GM12878 (cell line): Measurements from ENCODE around the gene KDM2A. TPM values are rescaled to one million over a fixed set of nuclear protein-coding genes. Genes with fewer than 3 reads are reported as not detected.
A peak's percentile ranks its signal among the peaks of the same experiment; 100 is the strongest.

Experiments used
- BHLHE40 ChIP-seq, 2 experiments: fragments of 450-650 bp in 1 of 2; IDR thresholded peaks; 2 replicates each; pipeline ENCODE4 v1.6.1; 2011 to 2017; ENCODE audit warnings: low read depth in 2 of 2, borderline replicate concordance in 1 of 2, improper control_type of control experiment in 1 of 2, low read length in 1 of 2, mild to moderate bottlenecking in 1 of 2
- EGR1 ChIP-seq, 2 experiments: IDR thresholded peaks; 1 replicate in 1 of 2; 2 replicates in 1 of 2; pipeline ENCODE4 v1.6.1; 2011 to 2012; ENCODE audit warnings: low read depth in 2 of 2, low read length in 2 of 2, borderline replicate concordance in 1 of 2, mild to moderate bottlenecking in 1 of 2, moderate library complexity in 1 of 2
- GATAD2B ChIP-seq: fragments of 450-650 bp; conservative IDR thresholded peaks from 2 replicates; pipeline ENCODE4 v1.6.1; 2017; ENCODE audit warnings: low read depth, mild to moderate bottlenecking, moderate library complexity
- HDAC6 ChIP-seq: fragments of 200-600 bp; sonication (generic); IDR thresholded peaks from one replicate; pipeline ENCODE4 v1.8.0; 2017; ENCODE audit warnings: antibody characterized with exemption; ENCODE audit not compliant: unreplicated experiment
- IRF3 ChIP-seq: fragments of 450-650 bp; IDR thresholded peaks from 2 replicates; pipeline ENCODE4 v1.6.1; 2014; ENCODE audit warnings: mild to moderate bottlenecking
- MYB ChIP-seq: fragments of 150-350 bp; IDR thresholded peaks from 2 replicates; pipeline ENCODE4 v1.6.1; 2014; ENCODE audit warnings: mild to moderate bottlenecking, low read depth, low read length, borderline replicate concordance
- NR2F1 ChIP-seq: fragments of 450-650 bp; conservative IDR thresholded peaks from 2 replicates; pipeline ENCODE4 v1.6.1; 2017; ENCODE audit warnings: mild to moderate bottlenecking
- PBX3 ChIP-seq: IDR thresholded peaks from 2 replicates; pipeline ENCODE4 v1.6.1; 2011; ENCODE audit warnings: mild to moderate bottlenecking, low read depth, low read length, moderate library complexity; ENCODE audit not compliant: insufficient replicate concordance
- POU2F2 ChIP-seq: IDR thresholded peaks from 3 replicates; pipeline ENCODE4 v1.6.1; 2011; ENCODE audit warnings: low read depth, mild to moderate bottlenecking, low read length, borderline replicate concordance
- RELB ChIP-seq: fragments of 450-650 bp; IDR thresholded peaks from 2 replicates; pipeline ENCODE4 v1.6.1; 2017; ENCODE audit warnings: low read depth, mild to moderate bottlenecking, moderate library complexity
- REST ChIP-seq: IDR thresholded peaks from 2 replicates; pipeline ENCODE4 v1.6.1; 2012; ENCODE audit warnings: mild to moderate bottlenecking, low read depth, low read length
- SIN3A ChIP-seq: IDR thresholded peaks from 2 replicates; pipeline ENCODE4 v1.6.1; 2012; ENCODE audit warnings: low read depth, low read length, improper control_type of control experiment
- SRF ChIP-seq, 2 experiments: IDR thresholded peaks; 2 replicates each; pipeline ENCODE4 v1.6.1; 2011; ENCODE audit warnings: low read depth in 2 of 2, low read length in 2 of 2, mild to moderate bottlenecking in 1 of 2, moderate library complexity in 1 of 2
- SUZ12 ChIP-seq: fragments of 200-600 bp; sonication (generic); IDR thresholded peaks from one replicate; pipeline ENCODE4 v1.6.1; 2018; ENCODE audit warnings: antibody characterized with exemption, mild to moderate bottlenecking; ENCODE audit not compliant: unreplicated experiment
- TCF3 ChIP-seq: IDR thresholded peaks from 2 replicates; pipeline ENCODE4 v1.6.1; 2012; ENCODE audit warnings: low read depth, mild to moderate bottlenecking, low read length, borderline replicate concordance; ENCODE audit not compliant: insufficient read depth
- ZBED1 ChIP-seq: IDR thresholded peaks from 2 replicates; pipeline ENCODE4 v1.6.1; 2016; ENCODE audit warnings: borderline replicate concordance
- ZBTB33 ChIP-seq: fragments of 450-650 bp; IDR thresholded peaks from 2 replicates; pipeline ENCODE4 v1.6.1; 2017; ENCODE audit warnings: mild to moderate bottlenecking
- ZNF384 ChIP-seq: IDR thresholded peaks from 2 replicates; pipeline ENCODE4 v1.6.1; 2012; ENCODE audit warnings: low read depth, mild to moderate bottlenecking, low read length, improper control_type of control experiment, borderline replicate concordance
- polyA plus RNA-seq, 11 experiments: library from polyadenylated mRNA; depleted of rRNA in 4 of 11; unstranded in 6 of 11; stranded (reverse) in 5 of 11; fragments of >200 nt; fragmentation: Nextera tagmentation in 4 of 11; fragmentation: Illumina TruSeq in 1 of 11; extraction: Ambion mirVana in 4 of 11; extraction: Trizol in 1 of 11; gene quantifications; 1 replicate in 1 of 11; 2 replicates in 10 of 11; pipeline versions ENCODE4 v1.2.1 to v1.2.3, GENCODE V29; 2011 to 2016; ENCODE audit warnings: inconsistent platforms in 2 of 11, missing spikeins in 2 of 11, low read depth in 1 of 11
- total RNA-seq, 4 experiments: library from RNA; depleted of rRNA in 3 of 4; stranded (reverse); fragments of >200 nt in 3 of 4; fragmentation: Illumina TruSeq in 1 of 4; extraction: Trizol in 1 of 4; gene quantifications; 2 replicates each; pipeline versions ENCODE4 v1.2.1 to v1.2.3, GENCODE V29; 2013 to 2021

KDM2A gene
- total and polyA plus RNA-seq, 10 of the 15 experiments (the other 5 are each of a cell fraction or from before 2014, with no cell fraction given), result 10.5 to 69.3 (median 41.6) TPM

GRCh38 chr11:67288452-67289225, 169.6 kb downstream of the KDM2A start (continued):
- peak; percentile 62 for TF ChIP-seq HDAC6
- TF ChIP-seq PBX3, result peak; percentile 22
- no peak for TF ChIP-seq SUZ12
- peak; percentile 63 for TF ChIP-seq SIN3A
- peak; percentile 78 for TF ChIP-seq RELB
- TF ChIP-seq ZNF384, result no peak
- no peak for TF ChIP-seq MYB
- no peak for TF ChIP-seq SRF (IDR thresholded peaks at IDR 0.05; ENCODE audit: low read depth in 2 of 2, low read length in 2 of 2)
- peak; percentile 76 for TF ChIP-seq POU2F2
- TF ChIP-seq TCF3, result peak; percentile 72; the same call in 1 of the 2 replicates
- TF ChIP-seq GATAD2B, result peak; percentile 98
- no peak for TF ChIP-seq REST
- peak; percentile 73 to 92; a peak in 3 of 4 replicates for TF ChIP-seq BHLHE40 (IDR thresholded peaks at IDR 0.05; ENCODE audit: borderline replicate concordance in 1 of 2, low read depth in 2 of 2, low read length in 1 of 2)
- TF ChIP-seq ZBED1, result peak; percentile 85; the same call in 1 of the 2 replicates
- peak in 1 of 2 experiments; percentile 79; a peak in 2 of 3 replicates for TF ChIP-seq EGR1 (IDR thresholded peaks at IDR 0.05; ENCODE audit: borderline replicate concordance in 1 of 2, low read depth in 2 of 2, low read length in 2 of 2)
- TF ChIP-seq IRF3, result no peak
- TF ChIP-seq ZBTB33, result 0 out of 2 replicates have a peak, but pooled peaks have one; percentile 36
- TF ChIP-seq NR2F1, result peak; percentile 90
